CD14-positive monocyte (primary cell): ENCODE measurements around the gene TXK. TPM values are rescaled to one million over a fixed set of nuclear protein-coding genes. Genes with fewer than 3 reads are reported as not detected.

ENCODE experiments used
- DNase-seq, 3 donors: peaks; one replicate each; pipeline ENCODE4 v3.0.0-alpha.2; 2011 to 2022
- H2AFZ ChIP-seq: 2 replicates; pipeline ENCODE4 v1.6.0; 2012; ENCODE audit warnings: mild to moderate bottlenecking, low read depth, low read length, inconsistent platforms; ENCODE audit not compliant: insufficient read depth, poor library complexity, severe bottlenecking
- H3K27ac ChIP-seq, 2 donors: 1 replicate in 1 of 2; 2 replicates in 1 of 2; pipeline ENCODE4 v1.5.1; 2012 to 2013; ENCODE audit warnings: low read length in 2 of 2, control low read depth in 1 of 2, inconsistent platforms in 1 of 2, low read depth in 1 of 2, mild to moderate bottlenecking in 1 of 2
- H3K27me3 ChIP-seq, 2 donors: one replicate each; pipeline versions ENCODE4 v1.6.0 to v1.6.1; 2011 to 2013; ENCODE audit warnings: low read length in 2 of 2; ENCODE audit not compliant: control insufficient read depth in 2 of 2, insufficient read depth in 2 of 2
- H3K36me3 ChIP-seq, 2 donors: replicated peaks in 1 of 2; 1 replicate in 1 of 2; 2 replicates in 1 of 2; pipeline versions ENCODE4 v1.5.1 to v1.6.1; 2012 to 2013; ENCODE audit warnings: low read length in 2 of 2, control low read depth in 1 of 2, inconsistent platforms in 1 of 2, mild to moderate bottlenecking in 1 of 2; ENCODE audit not compliant: insufficient read depth in 2 of 2, control insufficient read depth in 1 of 2
- H3K4me1 ChIP-seq, 2 donors: 1 replicate in 1 of 2; 2 replicates in 1 of 2; pipeline versions ENCODE4 v1.5.1 to v1.6.1; 2012 to 2013; ENCODE audit warnings: low read length in 2 of 2, control low read depth in 1 of 2, inconsistent platforms in 1 of 2, mild to moderate bottlenecking in 1 of 2, moderate library complexity in 1 of 2; ENCODE audit not compliant: insufficient read depth in 2 of 2, control insufficient read depth in 1 of 2
- H3K4me2 ChIP-seq: replicated peaks from 2 replicates; pipeline ENCODE3; 2012; ENCODE audit warnings: low read length, moderate library complexity, mild to moderate bottlenecking; ENCODE audit not compliant: poor library complexity, severe bottlenecking; ENCODE audit errors: extremely low read depth
- H3K4me3 ChIP-seq, 3 experiments: fragments of 200-600 bp in 1 of 3; sonication (generic) in 1 of 3; replicated peaks in 1 of 3; 1 replicate in 2 of 3; 2 replicates in 1 of 3; pipeline ENCODE4 v1.5.1; 2011 to 2013; ENCODE audit warnings: low read length in 3 of 3, mild to moderate bottlenecking in 3 of 3, control low read depth in 2 of 3, low read depth in 2 of 3, inconsistent platforms in 1 of 3, moderate library complexity in 1 of 3
- H3K79me2 ChIP-seq: 2 replicates; pipeline ENCODE4 v1.6.0; 2012; ENCODE audit warnings: mild to moderate bottlenecking, control low read depth, inconsistent platforms, low read length, moderate library complexity; ENCODE audit not compliant: insufficient read depth
- H3K9ac ChIP-seq: 2 replicates; pipeline ENCODE4 v1.6.0; 2017; ENCODE audit warnings: low read length, mild to moderate bottlenecking; ENCODE audit not compliant: insufficient read depth, poor library complexity, severe bottlenecking
- H3K9me3 ChIP-seq, 2 donors: replicated peaks in 1 of 2; 1 replicate in 1 of 2; 2 replicates in 1 of 2; pipeline versions ENCODE4 v1.5.1 to v1.6.1; 2012 to 2013; ENCODE audit warnings: low read length in 2 of 2, control low read depth in 1 of 2; ENCODE audit not compliant: control insufficient read depth in 1 of 2, insufficient read depth in 1 of 2
- H4K20me1 ChIP-seq: 2 replicates; pipeline ENCODE4 v1.6.0; 2012; ENCODE audit warnings: mild to moderate bottlenecking, low read length, control low read depth, moderate library complexity; ENCODE audit not compliant: insufficient read depth
- H3K27ac Mint-ChIP-seq, 7 donors: one replicate each; pipeline ENCODE4 v1.8.0; 2020; ENCODE audit warnings: mild to moderate bottlenecking in 7 of 7, mixed read lengths in 7 of 7, moderate library complexity in 6 of 7, inconsistent platforms in 2 of 7
- H3K27me3 Mint-ChIP-seq, 3 donors: one replicate each; pipeline ENCODE4 v1.8.0; 2021 to 2022; ENCODE audit warnings: low read depth in 3 of 3, mild to moderate bottlenecking in 3 of 3, mixed read lengths in 3 of 3, moderate library complexity in 3 of 3, inconsistent platforms in 1 of 3
- H3K36me3 Mint-ChIP-seq, 2 donors: one replicate each; pipeline ENCODE4 v1.8.0; 2020; ENCODE audit warnings: mixed read lengths in 2 of 2, inconsistent platforms in 1 of 2, mild to moderate bottlenecking in 1 of 2
- H3K4me1 Mint-ChIP-seq: one replicate; pipeline ENCODE4 v1.8.0; 2020; ENCODE audit warnings: mild to moderate bottlenecking, mixed read lengths
- H3K4me3 Mint-ChIP-seq, 2 donors: one replicate each; pipeline ENCODE4 v1.8.0; 2020; ENCODE audit warnings: mild to moderate bottlenecking in 2 of 2, mixed read lengths in 2 of 2, moderate library complexity in 1 of 2
- H3K9me3 Mint-ChIP-seq, 7 donors: one replicate each; pipeline ENCODE4 v1.8.0; 2020 to 2022; ENCODE audit warnings: mixed read lengths in 7 of 7, mild to moderate bottlenecking in 6 of 7, moderate library complexity in 6 of 7, inconsistent platforms in 2 of 7
- CTCF ChIP-seq: fragments of 200-600 bp; IDR thresholded peaks from one replicate; pipeline ENCODE4 v1.8.0; 2022; ENCODE audit warnings: antibody characterized with exemption, mild to moderate bottlenecking
- WGBS: methylation state at CpG from one replicate; pipeline ENCODE4 v1.1.5; 2013; ENCODE audit warnings: missing lambda C conversion rate; ENCODE audit not compliant: insufficient coverage; 5-methylcytosine and 5-hydroxymethylcytosine counted together
- intact Hi-C, 2 donors: fragments of 100-400 bp; cut with micrococcal nuclease; formaldehyde crosslinking; loops; one replicate each; pipeline versions ENCODE4 v1.15.0 to v1.15.1; 2023
- polyA plus RNA-seq, 3 donors: library from polyadenylated mRNA; depleted of rRNA in 1 of 3; unstranded in 2 of 3; stranded (reverse) in 1 of 3; fragments of 300-500 nt in 2 of 3; fragments of >200 nt in 1 of 3; fragmentation: Illumina TruSeq in 2 of 3; gene quantifications; 1 replicate in 2 of 3; 2 replicates in 1 of 3; pipeline ENCODE4 v1.2.3, GENCODE V29; 2012 to 2021

Gene TXK
- polyA plus RNA-seq, 3 donors = 0.13 to 0.93 (median 0.54) TPM

GRCh38 chr4:48131736-48132135 is 2.3 kb downstream of the TXK start:
- peak overlapping the region in 1 of 7 donors; percentile 48 for H3K27ac Mint-ChIP-seq
- Histone ChIP-seq H3K9ac (no peak overlapping the region), H3K27ac (no peak overlapping the region), H3K4me1 (peaks cover 7% of the 10 kb centered on the region in 2 donors), H3K79me2 (no peaks in the 10 kb centered on the region), H3K4me3 (no peak overlapping the region), H3K36me3 (peaks cover 17 to 40% of the 10 kb centered on the region in 2 donors), H3K27me3 (no peaks in the 10 kb centered on the region), H2AFZ (no peak overlapping the region), H3K9me3 (no peaks in the 10 kb centered on the region), H4K20me1 (no peaks in the 10 kb centered on the region), H3K4me2 (no peak overlapping the region)
- peaks cover 39 to 41% of the 10 kb centered on the region in 2 donors for H3K36me3 Mint-ChIP-seq
- no peak for DNase-seq
- H3K27me3 Mint-ChIP-seq = no peaks in the 10 kb centered on the region
- 100% methylated on average over 1 of the region's 4 CpGs for WGBS
- TF ChIP-seq CTCF = no peak
- H3K9me3 Mint-ChIP-seq = no peaks in the 10 kb centered on the region
- intact Hi-C loops = no loop called here
- peaks cover 23% of the 10 kb centered on the region for H3K4me1 Mint-ChIP-seq
- H3K4me3 Mint-ChIP-seq = no peak overlapping the region

- Histone ChIP-seq H3K27ac (no peak overlapping the region), H3K4me3 (no peak overlapping the region), H3K27me3 (no peaks in the 10 kb centered on the region), H3K9ac (no peak overlapping the region), H3K36me3 (peaks cover 4 to 25% of the 10 kb centered on the region in 2 donors), H3K4me2 (no peak overlapping the region), H2AFZ (no peak overlapping the region), H3K79me2 (no peaks in the 10 kb centered on the region), H3K9me3 (no peaks in the 10 kb centered on the region), H4K20me1 (no peaks in the 10 kb centered on the region), H3K4me1 (peaks cover 7% of the 10 kb centered on the region in 2 donors)
- intact Hi-C loops = no loop called here
- no peak overlapping the region for H3K27ac Mint-ChIP-seq
- no peaks in the 10 kb centered on the region for H3K9me3 Mint-ChIP-seq
- peaks cover 23% of the 10 kb centered on the region for H3K4me1 Mint-ChIP-seq
- TF ChIP-seq CTCF = no peak
- peaks cover 24 to 27% of the 10 kb centered on the region in 2 donors for H3K36me3 Mint-ChIP-seq
- DNase-seq = no peak
- no peaks in the 10 kb centered on the region for H3K27me3 Mint-ChIP-seq
- 95% methylated on average over 6 of the region's 7 CpGs for WGBS
- H3K4me3 Mint-ChIP-seq = no peak overlapping the region
These were observed 4.0 kb downstream of the TXK start for GRCh38 chr4:48130100-48130499.
